HEK293 (cell line): ENCODE measurements around the gene RSPRY1.

Experiments
- CTCF ChIA-PET: fragments of 350-600 bp; formaldehyde crosslinking; extraction: SDS; loops from one replicate; lab custom pipeline; 2021; ENCODE audit warnings: antibody characterized with exemption; lab: Yijun Ruan, JAX
- POLR2A ChIA-PET: fragments of 300-600 bp; formaldehyde crosslinking; extraction: SDS; loops from one replicate; lab custom pipeline; 2020; ENCODE audit warnings: antibody characterized with exemption, inconsistent platforms; lab: Yijun Ruan, JAX
- H3K27ac ChIP-seq: fragments of 200-500 bp; sonication (Bioruptor generic); 2 replicates; pipeline ENCODE4 v1.5.1; 2014; ENCODE audit warnings: low read depth, low read length, control low read depth, inconsistent platforms; ENCODE audit errors: extremely low read depth
- H3K36me3 ChIP-seq, 2 experiments: fragments of 200-500 bp in 1 of 2; sonication (Bioruptor generic) in 1 of 2; 1 replicate in 1 of 2; 2 replicates in 1 of 2; pipeline ENCODE4 v1.5.1; 2014 to 2017; ENCODE audit warnings: inconsistent platforms in 2 of 2, low read length in 2 of 2; ENCODE audit not compliant: control insufficient read depth in 2 of 2, insufficient read depth in 1 of 2
- H3K4me1 ChIP-seq: fragments of 200-500 bp; sonication (Bioruptor generic); 2 replicates; pipeline ENCODE4 v1.5.1; 2014; ENCODE audit warnings: mild to moderate bottlenecking, low read length, inconsistent platforms; ENCODE audit not compliant: control insufficient read depth, insufficient read depth
- H3K4me3 ChIP-seq: 2 replicates; pipeline ENCODE4 v1.5.1; 2011; ENCODE audit warnings: low read depth, mild to moderate bottlenecking, control low read depth, low read length, moderate library complexity
- H3K9me3 ChIP-seq: fragments of 200-500 bp; sonication (Bioruptor generic); 2 replicates; pipeline ENCODE4 v1.5.1; 2014; ENCODE audit warnings: low read depth, low read length, inconsistent platforms; ENCODE audit not compliant: control insufficient read depth, insufficient read depth
- ELK4 ChIP-seq: IDR thresholded peaks from 2 replicates; pipeline ENCODE4 v1.6.1; 2011; ENCODE audit warnings: mild to moderate bottlenecking, low read depth, low read length, borderline replicate concordance
- GLI2 ChIP-seq: fragments of 450-650 bp; formaldehyde crosslinking; IDR thresholded peaks from 2 replicates; pipeline ENCODE4; 2017; ENCODE audit warnings: missing biosample characterization, missing genetic modification characterization, low read depth, borderline replicate concordance
- HOXC10 ChIP-seq: sonication (generic); formaldehyde crosslinking; IDR thresholded peaks from 2 replicates; pipeline ENCODE4 v1.8.1; 2023; ENCODE audit warnings: mild to moderate bottlenecking, missing genetic modification reagents
- INSM2 ChIP-seq: fragments of 450-650 bp; formaldehyde crosslinking; IDR thresholded peaks from 2 replicates; pipeline ENCODE4 v1.5.1; 2016; ENCODE audit warnings: missing biosample characterization, missing genetic modification characterization
- MEIS1 ChIP-seq: sonication (generic); formaldehyde crosslinking; IDR thresholded peaks from 2 replicates; pipeline ENCODE4 v1.8.1; 2022; ENCODE audit warnings: missing genetic modification reagents, mild to moderate bottlenecking, borderline replicate concordance
- MYNN ChIP-seq: fragments of 450-650 bp; formaldehyde crosslinking; IDR thresholded peaks from 2 replicates; pipeline ENCODE4 v1.5.1; 2016; ENCODE audit warnings: missing biosample characterization, missing genetic modification characterization, borderline replicate concordance
- OSR2 ChIP-seq: fragments of 450-650 bp; formaldehyde crosslinking; IDR thresholded peaks from 2 replicates; pipeline ENCODE4 v1.5.1; 2016; ENCODE audit warnings: missing biosample characterization, missing genetic modification characterization
- SP7 ChIP-seq: fragments of 450-650 bp; formaldehyde crosslinking; IDR thresholded peaks from 2 replicates; pipeline ENCODE4 v1.5.1; 2016; ENCODE audit warnings: missing biosample characterization, missing genetic modification characterization
- ZNF132 ChIP-seq: fragments of 450-650 bp; formaldehyde crosslinking; IDR thresholded peaks from 2 replicates; pipeline ENCODE4 v1.5.1; 2017; ENCODE audit warnings: missing biosample characterization, missing genetic modification characterization, borderline replicate concordance
- ZNF157 ChIP-seq: fragments of 450-650 bp; formaldehyde crosslinking; IDR thresholded peaks from 2 replicates; pipeline ENCODE4 v1.5.1; 2016; ENCODE audit warnings: missing biosample characterization, missing genetic modification characterization
- ZNF169 ChIP-seq: fragments of 450-650 bp; formaldehyde crosslinking; IDR thresholded peaks from 2 replicates; pipeline ENCODE4 v1.5.1; 2016; ENCODE audit warnings: missing biosample characterization, missing genetic modification characterization
- ZNF248 ChIP-seq: fragments of 450-650 bp; formaldehyde crosslinking; IDR thresholded peaks from 2 replicates; pipeline ENCODE4 v1.5.1; 2017; ENCODE audit warnings: missing biosample characterization, missing genetic modification characterization
- ZNF37A ChIP-seq: fragments of 450-650 bp; IDR thresholded peaks from 2 replicates; pipeline ENCODE4 v1.5.1; 2018; ENCODE audit warnings: missing biosample characterization, missing genetic modification characterization
- ZNF404 ChIP-seq: fragments of 450-650 bp; formaldehyde crosslinking; IDR thresholded peaks from 2 replicates; pipeline ENCODE4 v1.5.1; 2017; ENCODE audit warnings: missing biosample characterization, missing genetic modification characterization
- ZNF433 ChIP-seq: fragments of 450-650 bp; formaldehyde crosslinking; IDR thresholded peaks from 2 replicates; pipeline ENCODE4 v1.5.1; 2016; ENCODE audit warnings: missing biosample characterization, missing genetic modification characterization, low read depth
- ZNF521 ChIP-seq: fragments of 450-650 bp; formaldehyde crosslinking; IDR thresholded peaks from 2 replicates; pipeline ENCODE4 v1.5.1; 2017; ENCODE audit warnings: missing biosample characterization, mild to moderate bottlenecking, missing genetic modification characterization
- ZNF747 ChIP-seq: fragments of 450-650 bp; formaldehyde crosslinking; IDR thresholded peaks from 2 replicates; pipeline ENCODE4 v1.5.1; 2016; ENCODE audit warnings: missing biosample characterization, missing genetic modification characterization
- ZNF777 ChIP-seq: fragments of 450-650 bp; formaldehyde crosslinking; IDR thresholded peaks from 2 replicates; pipeline ENCODE4 v1.5.1; 2017; ENCODE audit warnings: missing biosample characterization, missing genetic modification characterization, borderline replicate concordance
- TF ChIP-seq, protein P1 (sequence below): fragments of 450-650 bp; formaldehyde crosslinking; IDR thresholded peaks from 2 replicates; pipeline ENCODE4 v1.5.1; 2016; ENCODE audit warnings: missing biosample characterization, missing genetic modification characterization
- TF ChIP-seq, protein P2 (sequence below): sonication (generic); formaldehyde crosslinking; IDR thresholded peaks from 2 replicates; pipeline ENCODE4 v1.8.1; 2022; ENCODE audit warnings: mild to moderate bottlenecking, moderate library complexity, missing genetic modification reagents
- TF ChIP-seq, protein P3 (sequence below): fragments of 450-650 bp; formaldehyde crosslinking; IDR thresholded peaks from 2 replicates; pipeline ENCODE4 v1.5.0; 2017; ENCODE audit warnings: missing biosample characterization, missing genetic modification characterization, borderline replicate concordance
- TF ChIP-seq, protein P4 (sequence below): fragments of 450-650 bp; formaldehyde crosslinking; IDR thresholded peaks from 2 replicates; pipeline ENCODE4 v1.5.1; 2016; ENCODE audit warnings: missing biosample characterization, missing genetic modification characterization

RSPRY1 gene

DNA sequence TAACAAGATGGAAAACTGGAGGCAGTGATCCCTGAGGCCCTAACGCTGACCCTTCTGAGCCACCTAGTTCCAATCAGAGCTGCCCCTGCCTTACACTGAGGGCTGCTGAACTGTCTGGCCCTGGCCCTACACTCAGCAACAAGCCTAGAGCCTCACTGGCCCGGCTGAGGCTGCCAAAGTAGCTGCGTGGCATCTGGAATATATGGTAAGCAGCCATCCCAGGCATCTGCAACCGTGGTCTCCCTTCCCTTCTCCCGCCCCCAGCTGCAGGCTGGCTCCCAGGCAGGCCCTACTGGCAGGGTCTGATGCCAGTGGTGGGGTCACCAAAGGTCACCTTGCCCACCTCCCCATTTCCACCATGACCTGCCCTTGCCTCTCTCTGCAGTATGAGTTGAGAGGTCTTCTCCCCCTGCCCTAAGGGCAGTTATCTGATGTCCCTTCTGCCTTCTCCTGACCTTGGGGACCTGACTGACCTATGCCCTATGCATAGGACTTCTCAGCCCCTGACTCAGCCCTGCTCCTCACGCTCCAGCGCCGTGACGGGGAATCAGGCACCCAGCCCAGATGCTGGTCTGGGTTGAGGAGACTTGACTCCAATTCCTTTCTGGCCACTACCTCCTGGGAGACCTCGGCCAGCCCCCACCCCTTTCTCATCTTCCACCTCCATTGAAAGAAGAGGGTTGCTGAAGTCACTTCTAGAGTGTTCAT lies 48.4 kb upstream of the RSPRY1 start:
- no peak overlapping the region for H3K27ac ChIP-seq

GRCh38 chr16:57138281-57138935 lies 47.7 kb upstream of the RSPRY1 start:
- ChIA-PET CTCF (interaction anchor here (0.7 kb wide), 1 partner anchor 125 kb away, joined by 3 read pairs; no protein-coding TSS in a partner anchor), POLR2A (interaction anchor here (0.5 kb wide), 1 partner anchor 45 kb away, joined by 4 read pairs; no protein-coding TSS in a partner anchor)
- Histone ChIP-seq H3K9me3 (no peaks in the 10 kb centered on the region), H3K36me3 (no peaks in the 10 kb centered on the region), H3K4me3 (no peak overlapping the region), H3K4me1 (no peaks in the 10 kb centered on the region), H3K27ac (no peak overlapping the region)
- no peak for TF ChIP-seq ZNF157
- TF ChIP-seq, protein P1, sequence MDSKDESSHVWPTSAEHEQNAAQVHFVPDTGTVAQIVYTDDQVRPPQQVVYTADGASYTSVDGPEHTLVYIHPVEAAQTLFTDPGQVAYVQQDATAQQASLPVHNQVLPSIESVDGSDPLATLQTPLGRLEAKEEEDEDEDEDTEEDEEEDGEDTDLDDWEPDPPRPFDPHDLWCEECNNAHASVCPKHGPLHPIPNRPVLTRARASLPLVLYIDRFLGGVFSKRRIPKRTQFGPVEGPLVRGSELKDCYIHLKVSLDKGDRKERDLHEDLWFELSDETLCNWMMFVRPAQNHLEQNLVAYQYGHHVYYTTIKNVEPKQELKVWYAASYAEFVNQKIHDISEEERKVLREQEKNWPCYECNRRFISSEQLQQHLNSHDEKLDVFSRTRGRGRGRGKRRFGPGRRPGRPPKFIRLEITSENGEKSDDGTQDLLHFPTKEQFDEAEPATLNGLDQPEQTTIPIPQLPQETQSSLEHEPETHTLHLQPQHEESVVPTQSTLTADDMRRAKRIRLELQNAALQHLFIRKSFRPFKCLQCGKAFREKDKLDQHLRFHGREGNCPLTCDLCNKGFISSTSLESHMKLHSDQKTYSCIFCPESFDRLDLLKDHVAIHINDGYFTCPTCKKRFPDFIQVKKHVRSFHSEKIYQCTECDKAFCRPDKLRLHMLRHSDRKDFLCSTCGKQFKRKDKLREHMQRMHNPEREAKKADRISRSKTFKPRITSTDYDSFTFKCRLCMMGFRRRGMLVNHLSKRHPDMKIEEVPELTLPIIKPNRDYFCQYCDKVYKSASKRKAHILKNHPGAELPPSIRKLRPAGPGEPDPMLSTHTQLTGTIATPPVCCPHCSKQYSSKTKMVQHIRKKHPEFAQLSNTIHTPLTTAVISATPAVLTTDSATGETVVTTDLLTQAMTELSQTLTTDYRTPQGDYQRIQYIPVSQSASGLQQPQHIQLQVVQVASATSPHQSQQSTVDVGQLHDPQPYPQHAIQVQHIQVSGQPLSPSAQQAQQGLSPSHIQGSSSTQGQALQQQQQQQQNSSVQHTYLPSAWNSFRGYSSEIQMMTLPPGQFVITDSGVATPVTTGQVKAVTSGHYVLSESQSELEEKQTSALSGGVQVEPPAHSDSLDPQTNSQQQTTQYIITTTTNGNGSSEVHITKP (tag by site-specific recombination) = no peak
- no peak for TF ChIP-seq MYNN
- no peak for TF ChIP-seq SP7
- TF ChIP-seq, protein P2, sequence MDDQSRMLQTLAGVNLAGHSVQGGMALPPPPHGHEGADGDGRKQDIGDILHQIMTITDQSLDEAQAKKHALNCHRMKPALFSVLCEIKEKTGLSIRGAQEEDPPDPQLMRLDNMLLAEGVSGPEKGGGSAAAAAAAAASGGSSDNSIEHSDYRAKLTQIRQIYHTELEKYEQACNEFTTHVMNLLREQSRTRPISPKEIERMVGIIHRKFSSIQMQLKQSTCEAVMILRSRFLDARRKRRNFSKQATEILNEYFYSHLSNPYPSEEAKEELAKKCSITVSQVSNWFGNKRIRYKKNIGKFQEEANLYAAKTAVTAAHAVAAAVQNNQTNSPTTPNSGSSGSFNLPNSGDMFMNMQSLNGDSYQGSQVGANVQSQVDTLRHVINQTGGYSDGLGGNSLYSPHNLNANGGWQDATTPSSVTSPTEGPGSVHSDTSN (CRISPR knock-in tag) = no peak
- no peak for TF ChIP-seq OSR2
- no peak for TF ChIP-seq ZNF777
- no peak for TF ChIP-seq ZNF433 (tag by site-specific recombination)
- no peak for TF ChIP-seq ZNF169 (tag by site-specific recombination)
- TF ChIP-seq, protein P3, sequence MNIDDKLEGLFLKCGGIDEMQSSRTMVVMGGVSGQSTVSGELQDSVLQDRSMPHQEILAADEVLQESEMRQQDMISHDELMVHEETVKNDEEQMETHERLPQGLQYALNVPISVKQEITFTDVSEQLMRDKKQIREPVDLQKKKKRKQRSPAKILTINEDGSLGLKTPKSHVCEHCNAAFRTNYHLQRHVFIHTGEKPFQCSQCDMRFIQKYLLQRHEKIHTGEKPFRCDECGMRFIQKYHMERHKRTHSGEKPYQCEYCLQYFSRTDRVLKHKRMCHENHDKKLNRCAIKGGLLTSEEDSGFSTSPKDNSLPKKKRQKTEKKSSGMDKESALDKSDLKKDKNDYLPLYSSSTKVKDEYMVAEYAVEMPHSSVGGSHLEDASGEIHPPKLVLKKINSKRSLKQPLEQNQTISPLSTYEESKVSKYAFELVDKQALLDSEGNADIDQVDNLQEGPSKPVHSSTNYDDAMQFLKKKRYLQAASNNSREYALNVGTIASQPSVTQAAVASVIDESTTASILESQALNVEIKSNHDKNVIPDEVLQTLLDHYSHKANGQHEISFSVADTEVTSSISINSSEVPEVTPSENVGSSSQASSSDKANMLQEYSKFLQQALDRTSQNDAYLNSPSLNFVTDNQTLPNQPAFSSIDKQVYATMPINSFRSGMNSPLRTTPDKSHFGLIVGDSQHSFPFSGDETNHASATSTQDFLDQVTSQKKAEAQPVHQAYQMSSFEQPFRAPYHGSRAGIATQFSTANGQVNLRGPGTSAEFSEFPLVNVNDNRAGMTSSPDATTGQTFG (tag by site-specific recombination) = no peak
- no peak for TF ChIP-seq GLI2 (tag by site-specific recombination)
- no peak for TF ChIP-seq MEIS1 (CRISPR knock-in tag)
- no peak for TF ChIP-seq INSM2
- no peak for TF ChIP-seq HOXC10 (CRISPR knock-in tag)

More for the DNA sequence above, 48.4 kb upstream of the RSPRY1 start:
- H3K36me3 ChIP-seq = no peaks in the 10 kb centered on the region
- no peak for TF ChIP-seq ZNF132 (tag by site-specific recombination)
- TF ChIP-seq HOXC10 (CRISPR knock-in tag) = no peak
- no peak for TF ChIP-seq ZNF404 (tag by site-specific recombination)
- no peak for TF ChIP-seq ZNF248 (tag by site-specific recombination)
- no peak for TF ChIP-seq ELK4
- TF ChIP-seq, protein P4, sequence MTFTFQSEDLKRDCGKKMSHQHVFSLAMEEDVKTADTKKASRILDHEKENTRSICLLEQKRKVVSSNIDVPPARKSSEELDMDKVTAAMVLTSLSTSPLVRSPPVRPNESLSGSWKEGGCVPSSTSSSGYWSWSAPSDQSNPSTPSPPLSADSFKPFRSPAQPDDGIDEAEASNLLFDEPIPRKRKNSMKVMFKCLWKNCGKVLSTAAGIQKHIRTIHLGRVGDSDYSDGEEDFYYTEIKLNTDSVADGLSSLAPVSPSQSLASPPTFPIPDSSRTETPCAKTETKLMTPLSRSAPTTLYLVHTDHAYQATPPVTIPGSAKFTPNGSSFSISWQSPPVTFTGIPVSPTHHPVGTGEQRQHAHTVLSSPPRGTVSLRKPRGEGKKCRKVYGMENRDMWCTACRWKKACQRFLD = no peak
- no peak for TF ChIP-seq ZNF747
- no peak for TF ChIP-seq ZNF521
- no peak for TF ChIP-seq ZNF37A (tag by site-specific recombination)
- TF ChIP-seq, all 188 proteins: peak for 0
- Histone ChIP-seq H3K4me3 (no peak overlapping the region), H3K9me3 (no peaks in the 10 kb centered on the region), H3K4me1 (no peaks in the 10 kb centered on the region)
- ChIA-PET CTCF (no interaction called here), POLR2A (interaction anchor here (0.5 kb wide), 1 partner anchor 44 kb away, joined by 4 read pairs; no protein-coding TSS in a partner anchor)
